22Rv1 (cell line): ENCODE results near the gene ELP4.
"Not testable (repeated sequence)": the region's sequence is repeated elsewhere in the genome, so short reads cannot be mapped to it uniquely, and the experiment has no call there.

Experiments
- H3K27ac ChIP-seq: fragments of 450-650 bp; 2 replicates; pipeline ENCODE4 v1.5.1; 2017
- CTCF ChIP-seq: fragments of 450-650 bp; IDR thresholded peaks from 2 replicates; pipeline ENCODE4 v1.5.1; 2017; ENCODE audit warnings: mild to moderate bottlenecking
- ZFX ChIP-seq: fragments of 450-650 bp; IDR thresholded peaks from 2 replicates; pipeline ENCODE4 v1.6.1; 2017; ENCODE audit warnings: antibody characterized with exemption, borderline replicate concordance

The ELP4 gene

GRCh38 chr11:31657091-31657490 is 147.5 kb downstream of the ELP4 start:
- no peak overlapping the region for H3K27ac ChIP-seq
- TF ChIP-seq ZFX (no peak), CTCF (no peak)

GRCh38 chr11:31664129-31664528 is 154.6 kb downstream of the ELP4 start:
- H3K27ac ChIP-seq = no peak overlapping the region
- no peak for TF ChIP-seq CTCF
- TF ChIP-seq ZFX = no peak

- no peak for TF ChIP-seq ZFX
- no peak for TF ChIP-seq CTCF
Observed at GRCh38 chr11:31664954-31665353, 155.4 kb downstream of the ELP4 start.

GRCh38 chr11:31671681-31672080 is 162.1 kb downstream of the ELP4 start:
- no peak overlapping the region for H3K27ac ChIP-seq
- TF ChIP-seq ZFX = no peak
- no peak for TF ChIP-seq CTCF

More at GRCh38 chr11:31664954-31665353, 155.4 kb downstream of the ELP4 start:
- H3K27ac ChIP-seq = no peak overlapping the region

- not testable (repeated sequence) for H3K27ac ChIP-seq
Observed at GRCh38 chr11:31673108-31673507, 163.5 kb downstream of the ELP4 start.

- TF ChIP-seq CTCF (no peak), ZFX (no peak)
Observed at GRCh38 chr11:31676280-31676982, 166.9 kb downstream of the ELP4 start.

GRCh38 chr11:31680770-31681169 is 171.2 kb downstream of the ELP4 start:
- no peak for TF ChIP-seq CTCF
- no peak overlapping the region for H3K27ac ChIP-seq

More at GRCh38 chr11:31676280-31676982, 166.9 kb downstream of the ELP4 start:
- H3K27ac ChIP-seq = no peak overlapping the region

- TF ChIP-seq ZFX = no peak
- TF ChIP-seq CTCF = no peak
- H3K27ac ChIP-seq = no peak overlapping the region
Observed at GRCh38 chr11:31687256-31687655, 177.7 kb downstream of the ELP4 start.
